Endodermal cell (in vitro differentiated cells): ENCODE measurements around the gene PACSIN1. TPM values are rescaled to one million over a fixed set of nuclear protein-coding genes. Genes with fewer than 3 reads are reported as not detected.

ENCODE experiments used
- DNase-seq: peaks from one replicate; pipeline ENCODE4 v3.0.0-alpha.2; 2017
- H3K27ac ChIP-seq: 2 replicates; pipeline ENCODE4 v1.5.1; 2013; ENCODE audit warnings: mild to moderate bottlenecking, low read depth, low read length, moderate library complexity
- H3K27me3 ChIP-seq: 2 replicates; pipeline ENCODE4 v1.6.1; 2013; ENCODE audit warnings: mild to moderate bottlenecking, low read length, moderate library complexity; ENCODE audit not compliant: insufficient read depth, control insufficient read depth, poor library complexity, severe bottlenecking
- H3K36me3 ChIP-seq: 2 replicates; pipeline ENCODE4 v1.7.0; 2013; ENCODE audit warnings: mild to moderate bottlenecking, low read length, moderate library complexity; ENCODE audit not compliant: control insufficient read depth, insufficient read depth
- H3K4me1 ChIP-seq: one replicate; pipeline ENCODE4 v1.7.0; 2013; ENCODE audit warnings: low read length; ENCODE audit not compliant: control insufficient read depth, insufficient read depth
- H3K4me3 ChIP-seq: 2 replicates; pipeline ENCODE4 v1.5.1; 2013; ENCODE audit warnings: mild to moderate bottlenecking, low read length, moderate library complexity
- H3K9ac ChIP-seq: 2 replicates; pipeline ENCODE4 v1.6.1; 2013; ENCODE audit warnings: mild to moderate bottlenecking, low read length, moderate library complexity; ENCODE audit not compliant: poor library complexity, severe bottlenecking; ENCODE audit errors: extremely low read depth
- H3K9me3 ChIP-seq: 2 replicates; pipeline ENCODE4 v1.6.1; 2013; ENCODE audit warnings: mild to moderate bottlenecking, low read length, moderate library complexity; ENCODE audit not compliant: control insufficient read depth
- H3K27ac Mint-ChIP-seq: 2 replicates; pipeline ENCODE4 v1.8.0; 2020; ENCODE audit warnings: mixed read lengths
- H3K27me3 Mint-ChIP-seq: 2 replicates; pipeline ENCODE4 v1.8.0; 2021; ENCODE audit warnings: mild to moderate bottlenecking, mixed read lengths; ENCODE audit not compliant: insufficient read depth
- H3K36me3 Mint-ChIP-seq: 2 replicates; pipeline ENCODE4 v1.8.0; 2020; ENCODE audit warnings: low read depth, mixed read lengths
- H3K4me1 Mint-ChIP-seq: 2 replicates; pipeline ENCODE4 v1.8.0; 2020; ENCODE audit warnings: mixed read lengths
- H3K4me3 Mint-ChIP-seq: 2 replicates; pipeline ENCODE4 v1.8.0; 2020; ENCODE audit warnings: mild to moderate bottlenecking, moderate library complexity, mixed read lengths
- H3K9me3 Mint-ChIP-seq: 2 replicates; pipeline ENCODE4 v1.8.0; 2020; ENCODE audit warnings: mild to moderate bottlenecking, mixed read lengths
- CTCF ChIP-seq: fragments of 200-600 bp; sonication (generic); conservative IDR thresholded peaks from 2 replicates; pipeline ENCODE4 v1.5.0; 2021; ENCODE audit warnings: antibody characterized with exemption, mild to moderate bottlenecking
- WGBS, 2 experiments: methylation state at CpG; one replicate each; pipeline versions ENCODE4 v1.1.5 to v1.1.7; 2013; ENCODE audit warnings: missing lambda C conversion rate in 2 of 2, mixed read lengths in 1 of 2; ENCODE audit not compliant: insufficient coverage in 1 of 2, insufficient read length in 1 of 2; 5-methylcytosine and 5-hydroxymethylcytosine counted together
- total RNA-seq, 2 donors: library from RNA; stranded (reverse); fragmentation: NEBNext Ultra II Directional in 1 of 2; extraction: Animal tissue kit (Norgen Biotek cat#: 25700) in 1 of 2; gene quantifications; 2 replicates in 1 of 2; 3 replicates in 1 of 2; pipeline ENCODE4 v1.2.1, GENCODE V29; 2021

The PACSIN1 gene
- total RNA-seq, 2 donors from 2014 or later, result 7.2 to 7.3 TPM

GRCh38 chr6:34539181-34539580 is 73.3 kb downstream of the PACSIN1 start:
- WGBS, 2 experiments, result 87% methylated on average over 14 of the region's 14 CpGs; no CpG with 5 or more reads in 1 of the 2 experiments
- Histone ChIP-seq H3K27ac (no peak overlapping the region), H3K4me3 (no peak overlapping the region), H3K9ac (no peak overlapping the region), H3K9me3 (no peaks in the 10 kb centered on the region), H3K36me3 (no peaks in the 10 kb centered on the region), H3K27me3 (no peaks in the 10 kb centered on the region), H3K4me1 (no peaks in the 10 kb centered on the region)
- TF ChIP-seq CTCF, result no peak
- Mint-ChIP-seq H3K4me1 (no peaks in the 10 kb centered on the region), H3K27ac (no peak overlapping the region), H3K36me3 (no peaks in the 10 kb centered on the region), H3K9me3 (no peaks in the 10 kb centered on the region), H3K4me3 (no peak overlapping the region), H3K27me3 (no peaks in the 10 kb centered on the region)
- DNase-seq, result no peak

- DNase-seq, result no peak
- H3K4me1 Mint-ChIP-seq, result peaks cover 5% of the 10 kb centered on the region
- WGBS, 2 experiments, result 82 to 91% methylated on average over 2 to 5 of the region's 5 CpGs
- H3K27me3 Mint-ChIP-seq, result no peaks in the 10 kb centered on the region
- H3K9me3 ChIP-seq, result no peaks in the 10 kb centered on the region
- H3K27ac ChIP-seq, result no peak overlapping the region
- no peak overlapping the region for H3K4me3 ChIP-seq
- H3K36me3 Mint-ChIP-seq, result no peaks in the 10 kb centered on the region
- no peak overlapping the region for H3K9ac ChIP-seq
- no peaks in the 10 kb centered on the region for H3K9me3 Mint-ChIP-seq
- H3K36me3 ChIP-seq, result no peaks in the 10 kb centered on the region
- no peaks in the 10 kb centered on the region for H3K27me3 ChIP-seq
- no peak for TF ChIP-seq CTCF
- H3K4me1 ChIP-seq, result no peaks in the 10 kb centered on the region
- no peak overlapping the region for H3K27ac Mint-ChIP-seq
- no peak overlapping the region for H3K4me3 Mint-ChIP-seq
Observed at GRCh38 chr6:34540222-34540621, 74.3 kb downstream of the PACSIN1 start.

DNA sequence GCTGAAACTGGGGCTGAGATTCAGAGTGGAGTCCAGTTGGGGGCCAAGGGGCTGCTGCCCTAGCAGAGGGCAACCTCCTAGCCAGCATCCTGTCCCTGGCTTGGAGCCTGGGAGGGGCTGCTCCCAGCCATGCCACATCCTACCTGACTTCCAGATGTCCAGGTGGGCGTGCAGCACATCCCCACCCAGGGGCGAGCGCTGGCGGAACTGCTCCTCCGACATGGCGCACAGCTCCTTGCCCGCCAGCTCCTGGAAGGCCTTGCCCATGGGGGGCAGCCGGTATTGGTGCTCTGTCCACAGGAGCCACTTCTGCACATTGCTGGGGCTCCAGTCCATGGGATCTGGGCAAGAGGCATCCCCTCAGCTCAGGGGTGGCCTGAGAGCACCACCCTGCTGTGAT is 75.0 kb downstream of the PACSIN1 start:
- Histone ChIP-seq H3K27ac (no peak overlapping the region), H3K27me3 (no peaks in the 10 kb centered on the region), H3K4me3 (no peak overlapping the region), H3K36me3 (no peaks in the 10 kb centered on the region), H3K9me3 (no peaks in the 10 kb centered on the region), H3K4me1 (no peaks in the 10 kb centered on the region), H3K9ac (no peak overlapping the region)
- Mint-ChIP-seq H3K4me3 (no peak overlapping the region), H3K27me3 (no peaks in the 10 kb centered on the region), H3K36me3 (no peaks in the 10 kb centered on the region), H3K4me1 (peaks cover 5% of the 10 kb centered on the region), H3K9me3 (no peaks in the 10 kb centered on the region), H3K27ac (no peak overlapping the region)
- no peak for DNase-seq
- 94 to 98% methylated on average over 7 to 8 of the region's 8 CpGs for WGBS, 2 experiments
- no peak for TF ChIP-seq CTCF
